Heart left ventricle (tissue), 16 donors: Measurements from ENCODE around the gene USP8. TPM values are rescaled to one million over a fixed set of nuclear protein-coding genes. Genes with fewer than 3 reads are reported as not detected.
"Not testable (repeated sequence)": the region's sequence is repeated elsewhere in the genome, so short reads cannot be mapped to it uniquely, and the experiment has no call there.

Experiments
- ATAC-seq, 4 donors: fragments of 200-7000 bp; cut with Tn5 transposase; one replicate each; pipeline ENCODE4 v1.9.1; 2020 to 2022; ENCODE audit warnings: moderate library complexity in 4 of 4, mild to moderate bottlenecking in 3 of 4, moderate number of reproducible peaks in 1 of 4
- DNase-seq, 5 donors: peaks; one replicate each; pipeline ENCODE4 v3.0.0-alpha.2; 2020
- H3K27ac ChIP-seq, 12 donors: fragments of 200-600 bp; sonication (generic) in 4 of 12; one replicate each; pipeline versions ENCODE4 v1.5.0 to v1.8.0; 2016 to 2022; ENCODE audit warnings: mild to moderate bottlenecking in 2 of 12
- H3K27me3 ChIP-seq, 9 donors: fragments of 200-600 bp; sonication (generic) in 2 of 9; one replicate each; pipeline versions ENCODE4 v1.5.1 to v1.8.0; 2016 to 2022; ENCODE audit warnings: mild to moderate bottlenecking in 3 of 9
- H3K36me3 ChIP-seq, 9 donors: fragments of 200-600 bp; sonication (generic) in 2 of 9; one replicate each; pipeline versions ENCODE4 v1.5.0 to v1.8.0; 2018 to 2022; ENCODE audit warnings: mild to moderate bottlenecking in 2 of 9
- H3K4me1 ChIP-seq, 12 donors: fragments of 200-600 bp; sonication (generic) in 4 of 12; one replicate each; pipeline versions ENCODE4 v1.5.0 to v1.8.0; 2016 to 2022; ENCODE audit warnings: mild to moderate bottlenecking in 3 of 12
- H3K4me3 ChIP-seq, 12 donors: fragments of 200-600 bp; sonication (generic) in 4 of 12; one replicate each; pipeline versions ENCODE4 v1.5.0 to v1.8.0; 2017 to 2022; ENCODE audit warnings: mild to moderate bottlenecking in 9 of 12, moderate library complexity in 4 of 12
- H3K9me3 ChIP-seq, 12 donors: fragments of 200-600 bp; sonication (generic) in 4 of 12; one replicate each; pipeline versions ENCODE4 v1.5.0 to v1.8.0; 2016 to 2022; ENCODE audit warnings: mild to moderate bottlenecking in 1 of 12
- CTCF ChIP-seq, 12 donors: fragments of 200-600 bp; sonication (generic) in 4 of 12; IDR thresholded peaks; one replicate each; pipeline versions ENCODE4 v1.5.0 to v1.8.0; 2018 to 2022; ENCODE audit warnings: antibody characterized with exemption in 12 of 12, mild to moderate bottlenecking in 5 of 12
- POLR2A ChIP-seq, 2 donors: fragments of 450-650 bp; IDR thresholded peaks; one replicate each; pipeline ENCODE4 v1.6.1; 2017; ENCODE audit warnings: antibody characterized with exemption in 2 of 2, mild to moderate bottlenecking in 2 of 2, moderate library complexity in 2 of 2
- WGBS, 4 donors: extraction: QIAGEN DNeasy Blood & Tissue Kit in 2 of 4; methylation state at CpG; one replicate each; pipeline versions ENCODE4 v1.1.5 to v1.1.7; 2013 to 2018; 5-methylcytosine and 5-hydroxymethylcytosine counted together
- intact Hi-C, 10 donors: fragments of 100-400 bp; cut with DNase I; formaldehyde crosslinking; loops; one replicate each; pipeline versions ENCODE4 v1.11.1 to v1.14.2; 2022
- polyA plus RNA-seq, 2 donors: library from polyadenylated mRNA; stranded (reverse); fragments of 200-250 nt; gene quantifications; one replicate each; pipeline ENCODE4 v1.2.3, GENCODE V29; 2013
- total RNA-seq, 9 donors: library from RNA; depleted of rRNA in 2 of 9; stranded (reverse); fragments of >200 nt in 2 of 9; fragmentation: NEBNext Ultra II Directional in 3 of 9; extraction: Animal tissue kit (Norgen Biotek cat#: 25700) in 3 of 9; gene quantifications; one replicate each; pipeline versions ENCODE4 v1.1.0 to v1.2.4, GENCODE V29; 2016 to 2023
- donor health status: ischemic (EF 13 %, LVEDD 7.1; RV severe dilation, severe dysfunction).
- donor health status: healthy with polysubstance abuse.
- donor health status: DM: no; HTN: yes; CAD: no.
- donor health status: DM: no; HTN: no; CAD: no.
- donor health status: ischemic (EF 25% LVEDD 6.9; RV normal size, moderate dysfunction).
- donor health status: ischemic (EF 25% LVEDD 5.7; RV mildly dilated, moderate dysfunction).
- donor health status: healthy.
- donor health status: DM: yes; HTN: yes; CAD: no.
- donor health status: ischemic (EF 35%, LVEDD 5.7; RV mildly dilated, moderate dysfunction).
- donor health status: nonischemic (EF 11% LVEDD 7.7; RV severe dilation, severe dysfunction).
- donor health status: DM: yes; HTN: yes; CAD: no.
- donor health status: PGD.
- donor health status: ischemic (EF 29% LVEDD 5.4; RV normal size, mild dysfunction).
- donor health status: nonischemic (EF 23%, LVEDD 6.1; RV moderate dilation, normal function).

Gene USP8
- total and polyA plus RNA-seq, 11 donors, result 12.6 to 53.3 (median 40.8) TPM

- no peak overlapping the region for H3K4me3 ChIP-seq
- no peaks in the 10 kb centered on the region for H3K9me3 ChIP-seq
- peaks cover 0 to 78% (median 68%) of the 10 kb centered on the region in 9 donors for H3K36me3 ChIP-seq
- intact Hi-C loops, result no loop called here
- DNase-seq (no peak), ATAC-seq (no peak)
- no peaks in the 10 kb centered on the region for H3K27me3 ChIP-seq
- 95 to 99% (median 96%) methylated on average over 4 of the region's 4 CpGs for WGBS, 4 donors
- TF ChIP-seq CTCF (IDR thresholded peaks at IDR 0.05), result no peak
- no peak for TF ChIP-seq POLR2A (IDR thresholded peaks at IDR 0.05)
- H3K27ac ChIP-seq, result no peak overlapping the region
- no peaks in the 10 kb centered on the region for H3K4me1 ChIP-seq
Observed at GRCh38 chr15:50501815-50502214, 77.6 kb downstream of the USP8 start.

- no peak overlapping the region for H3K4me3 ChIP-seq
- ATAC-seq, result no peak
- 90 to 95% (median 94%) methylated on average over 7 of the region's 7 CpGs for WGBS, 4 donors
- H3K27me3 ChIP-seq, result no peaks in the 10 kb centered on the region
- no peaks in the 10 kb centered on the region for H3K4me1 ChIP-seq
- intact Hi-C loops, result no loop called here
- H3K9me3 ChIP-seq, result no peaks in the 10 kb centered on the region
- no peak for TF ChIP-seq POLR2A (IDR thresholded peaks at IDR 0.05)
- no peak for TF ChIP-seq CTCF (IDR thresholded peaks at IDR 0.05)
- H3K27ac ChIP-seq, result no peak overlapping the region
- peaks cover 0 to 65% (median 55%) of the 10 kb centered on the region in 9 donors for H3K36me3 ChIP-seq
- no peak for DNase-seq
Observed at GRCh38 chr15:50503144-50503543, 78.9 kb downstream of the USP8 start.

GRCh38 chr15:50505656-50506055 is 81.5 kb downstream of the USP8 start:
- ATAC-seq, result not testable (repeated sequence)

GRCh38 chr15:50506121-50506520 is 81.9 kb downstream of the USP8 start:
- Histone ChIP-seq H3K36me3 (peaks cover 0 to 37% (median 25%) of the 10 kb centered on the region in 9 donors), H3K9me3 (no peaks in the 10 kb centered on the region), H3K27ac (no peak overlapping the region), H3K4me3 (no peak overlapping the region), H3K27me3 (no peaks in the 10 kb centered on the region), H3K4me1 (no peaks in the 10 kb centered on the region)
- ATAC-seq (no peak), DNase-seq (no peak)
- no peak for TF ChIP-seq POLR2A (IDR thresholded peaks at IDR 0.05)
- no peak for TF ChIP-seq CTCF (IDR thresholded peaks at IDR 0.05)
- WGBS, 4 donors, result 86 to 96% (median 90%) methylated on average over 8 of the region's 8 CpGs
- intact Hi-C loops, result no loop called here

More at GRCh38 chr15:50505656-50506055, 81.5 kb downstream of the USP8 start:
- H3K27ac ChIP-seq, intact Hi-C loops, H3K4me1 ChIP-seq, DNase-seq, H3K4me3 ChIP-seq, H3K27me3 ChIP-seq, H3K9me3 ChIP-seq: not testable (repeated sequence)
- H3K36me3 ChIP-seq, result peaks cover 0 to 39% (median 30%) of the 10 kb centered on the region in 9 donors
- WGBS, 4 donors, result 74 to 94% (median 86%) methylated on average over 2 of the region's 2 CpGs

GRCh38 chr15:50513001-50513400 is 88.8 kb downstream of the USP8 start:
- DNase-seq (no peak), ATAC-seq (no peak)
- Histone ChIP-seq H3K36me3 (peaks cover 0 to 7% (median 0%) of the 10 kb centered on the region in 9 donors), H3K4me1 (no peaks in the 10 kb centered on the region), H3K9me3 (peaks cover 0 to 8% (median 2%) of the 10 kb centered on the region in 12 donors), H3K27ac (no peak overlapping the region), H3K4me3 (no peak overlapping the region), H3K27me3 (no peaks in the 10 kb centered on the region)
- TF ChIP-seq CTCF (IDR thresholded peaks at IDR 0.05), result no peak
- no peak for TF ChIP-seq POLR2A (IDR thresholded peaks at IDR 0.05)
- intact Hi-C loops, result no loop called here
